DMS153 (cell line): ENCODE results near the gene QRICH2.
A peak's percentile ranks its signal among the peaks of the same experiment; 100 is the strongest.
"Not testable (repeated sequence)": the region's sequence is repeated elsewhere in the genome, so short reads cannot be mapped to it uniquely, and the experiment has no call there.

Experiments used
- DNase-seq: peaks from one replicate; lab custom pipeline; 2025; lab: John Stamatoyannopoulos, UW

Gene QRICH2, protein sequence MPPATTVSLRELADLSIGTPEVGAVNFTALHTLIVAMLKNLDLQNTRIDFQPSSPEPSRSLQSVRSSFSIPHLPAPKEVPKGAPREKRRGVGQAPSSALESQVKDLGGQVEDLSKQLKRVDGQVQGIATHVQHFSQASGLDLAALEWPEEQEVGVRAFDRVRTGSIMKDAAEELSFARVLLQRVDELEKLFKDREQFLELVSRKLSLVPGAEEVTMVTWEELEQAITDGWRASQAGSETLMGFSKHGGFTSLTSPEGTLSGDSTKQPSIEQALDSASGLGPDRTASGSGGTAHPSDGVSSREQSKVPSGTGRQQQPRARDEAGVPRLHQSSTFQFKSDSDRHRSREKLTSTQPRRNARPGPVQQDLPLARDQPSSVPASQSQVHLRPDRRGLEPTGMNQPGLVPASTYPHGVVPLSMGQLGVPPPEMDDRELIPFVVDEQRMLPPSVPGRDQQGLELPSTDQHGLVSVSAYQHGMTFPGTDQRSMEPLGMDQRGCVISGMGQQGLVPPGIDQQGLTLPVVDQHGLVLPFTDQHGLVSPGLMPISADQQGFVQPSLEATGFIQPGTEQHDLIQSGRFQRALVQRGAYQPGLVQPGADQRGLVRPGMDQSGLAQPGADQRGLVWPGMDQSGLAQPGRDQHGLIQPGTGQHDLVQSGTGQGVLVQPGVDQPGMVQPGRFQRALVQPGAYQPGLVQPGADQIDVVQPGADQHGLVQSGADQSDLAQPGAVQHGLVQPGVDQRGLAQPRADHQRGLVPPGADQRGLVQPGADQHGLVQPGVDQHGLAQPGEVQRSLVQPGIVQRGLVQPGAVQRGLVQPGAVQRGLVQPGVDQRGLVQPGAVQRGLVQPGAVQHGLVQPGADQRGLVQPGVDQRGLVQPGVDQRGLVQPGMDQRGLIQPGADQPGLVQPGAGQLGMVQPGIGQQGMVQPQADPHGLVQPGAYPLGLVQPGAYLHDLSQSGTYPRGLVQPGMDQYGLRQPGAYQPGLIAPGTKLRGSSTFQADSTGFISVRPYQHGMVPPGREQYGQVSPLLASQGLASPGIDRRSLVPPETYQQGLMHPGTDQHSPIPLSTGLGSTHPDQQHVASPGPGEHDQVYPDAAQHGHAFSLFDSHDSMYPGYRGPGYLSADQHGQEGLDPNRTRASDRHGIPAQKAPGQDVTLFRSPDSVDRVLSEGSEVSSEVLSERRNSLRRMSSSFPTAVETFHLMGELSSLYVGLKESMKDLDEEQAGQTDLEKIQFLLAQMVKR (N-terminal part only)

GRCh38 chr17:76307966-76308338 is at the start of gene QRICH2:
Gene QRICH2, minus strand, starts transcription at chr17:76308276. Its CDS starts 278 bp downstream, at chr17:76307998.
- DNase-seq = no peak

DNA sequence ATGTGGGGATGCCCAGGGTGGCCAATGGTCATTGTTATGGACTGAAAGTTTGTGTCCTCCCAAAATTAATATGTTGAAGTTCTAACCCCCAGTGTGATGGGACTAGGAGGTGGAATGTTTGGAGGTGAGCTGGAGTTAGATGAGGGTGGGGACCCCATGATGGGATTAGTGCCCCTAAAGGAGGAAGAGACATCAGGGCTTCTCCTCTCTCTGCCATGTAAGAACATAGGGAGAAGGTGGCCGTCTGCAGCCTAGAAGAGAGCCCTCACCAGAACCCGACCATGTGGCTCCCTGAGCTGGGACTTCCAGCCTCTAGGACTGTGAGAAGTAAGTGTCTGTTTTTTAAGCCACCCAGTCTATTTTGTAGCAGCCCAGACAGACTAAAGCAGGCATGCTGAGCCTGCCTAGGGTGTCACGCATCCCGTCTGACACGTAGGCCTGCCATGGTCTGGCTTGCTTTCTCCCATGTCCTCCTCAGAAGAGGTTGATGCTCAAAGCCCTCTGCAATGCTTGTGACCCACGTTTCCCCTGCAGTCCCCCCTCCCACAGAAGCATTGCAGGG is 49.6 kb upstream of the QRICH2 start:
- no peak for DNase-seq

DNA sequence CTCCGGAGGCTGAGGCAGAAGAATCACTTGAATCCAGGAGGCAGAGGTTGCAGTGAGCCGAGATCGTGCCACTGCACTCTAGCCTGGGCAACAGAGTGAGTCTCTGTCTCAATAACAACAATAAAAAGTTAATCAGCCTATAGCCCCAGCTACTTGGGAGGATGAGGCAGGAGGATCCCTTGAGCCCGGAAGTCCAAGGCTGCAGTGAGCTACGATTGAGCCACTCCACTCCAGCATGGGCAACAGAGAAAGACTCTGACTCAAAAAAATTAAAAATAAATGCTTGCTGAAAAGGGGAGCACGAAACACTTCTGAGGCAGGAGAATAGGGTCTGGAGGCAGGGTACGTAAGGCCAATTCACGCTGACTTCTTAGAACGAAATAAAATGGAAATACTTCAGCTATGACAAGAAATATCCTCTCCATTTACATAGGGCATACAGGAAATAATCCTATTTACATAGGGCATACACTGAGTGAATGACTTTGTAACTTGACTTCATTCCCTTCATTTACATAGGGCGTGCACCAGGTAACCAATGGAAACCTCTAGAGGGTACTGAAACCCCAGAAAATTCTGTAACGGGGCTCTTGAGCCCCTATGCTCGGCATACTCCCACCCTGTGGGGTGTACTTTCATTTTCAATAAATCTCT is 48.9 kb upstream of the QRICH2 start:
- peak; percentile 24 for DNase-seq

DNA sequence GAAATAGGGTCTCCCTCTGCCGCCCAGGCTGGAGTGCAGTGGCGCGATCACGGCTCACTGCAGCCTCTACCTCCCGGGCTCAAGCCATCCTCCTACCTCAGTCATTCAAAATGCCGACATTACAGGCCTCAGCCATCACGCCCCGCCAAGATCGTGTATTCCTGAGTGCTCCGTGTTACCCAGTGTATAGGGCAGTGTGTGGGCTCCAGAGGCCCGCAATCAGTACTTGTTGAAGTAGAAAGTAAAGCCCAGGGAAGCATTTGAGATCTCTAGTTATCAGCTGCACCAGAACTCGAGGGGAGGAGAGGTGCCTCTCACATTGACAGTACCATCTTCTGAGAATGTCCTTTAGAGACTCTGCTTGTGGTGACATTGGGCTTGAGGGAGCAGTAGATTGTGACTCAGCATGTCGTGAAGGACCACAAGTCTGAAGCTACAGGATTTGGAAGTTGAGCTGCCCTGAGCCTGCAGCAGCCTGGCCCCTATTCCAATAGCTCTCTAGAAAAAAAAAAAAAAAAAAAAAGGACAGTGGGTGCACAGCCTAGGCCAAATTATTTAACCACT is 46.8 kb upstream of the QRICH2 start:
- no peak for DNase-seq

GRCh38 chr17:76354317-76354729 is 46.2 kb upstream of the QRICH2 start:
- no peak for DNase-seq

DNA sequence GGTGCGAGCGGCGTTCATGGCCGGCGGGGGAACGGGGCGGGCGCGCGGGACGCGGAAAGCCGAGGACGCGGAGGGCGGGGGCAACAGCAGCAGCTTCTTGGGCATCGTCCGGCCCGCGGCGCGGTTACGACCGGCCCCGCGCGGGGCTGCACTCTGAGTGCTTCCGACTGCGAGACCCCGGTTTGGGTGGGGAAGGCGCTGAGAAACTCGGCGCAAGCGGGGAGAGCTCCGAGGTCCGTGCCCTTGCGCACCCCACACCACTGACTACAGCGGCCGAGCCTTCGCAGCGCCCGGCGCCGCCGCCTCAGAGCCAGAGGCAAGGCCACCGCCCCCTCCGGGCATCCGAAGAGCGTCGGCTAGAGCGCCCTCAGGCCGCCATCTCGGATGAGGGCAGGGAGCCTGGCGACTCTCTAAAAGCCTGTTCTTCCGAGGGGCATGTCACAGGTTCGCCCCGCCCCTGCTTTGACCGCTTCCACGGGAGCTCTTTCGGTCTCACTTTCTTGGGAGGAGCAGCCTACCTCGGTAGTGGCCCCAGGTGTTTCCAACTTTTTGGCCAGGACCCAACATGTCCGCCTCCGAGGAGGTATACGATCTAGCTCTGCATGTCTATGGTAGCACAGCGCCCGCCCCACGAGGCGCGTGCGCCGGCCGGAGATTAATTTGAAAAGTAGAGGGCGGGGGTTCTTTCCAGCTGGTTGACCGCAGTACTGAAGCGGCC is 45.7 kb upstream of the QRICH2 start, which contains the start of gene PRPSAP1:
Gene PRPSAP1, minus strand, starts transcription at position 318 of the 718 bp plus-strand sequence. Its CDS starts 213 bp downstream, at position 105.
- DNase-seq = peak; percentile 87

GRCh38 chr17:76353004-76353598 is 45.0 kb upstream of the QRICH2 start:
- no peak for DNase-seq

- no peak for DNase-seq
Measured at GRCh38 chr17:76351526-76352071, 43.5 kb upstream of the QRICH2 start.

DNA sequence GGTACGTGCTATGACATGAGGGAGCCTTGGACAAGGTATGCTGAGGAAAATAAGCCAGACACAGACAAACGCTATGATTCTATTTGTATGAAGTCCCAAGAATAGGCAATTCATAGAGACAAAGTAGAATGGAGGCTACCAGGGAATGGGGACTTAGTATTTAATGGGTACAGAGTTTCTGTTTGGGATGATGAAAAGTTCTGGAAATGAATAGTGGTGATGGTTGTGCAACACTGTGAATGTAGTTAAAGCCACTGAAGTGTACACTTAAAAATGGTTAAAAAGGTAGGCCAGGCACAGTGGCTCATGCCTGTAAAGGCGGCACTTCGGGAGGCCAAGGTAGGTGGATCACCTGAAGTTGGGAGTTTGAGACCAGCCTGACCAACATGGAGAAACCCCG is 42.4 kb upstream of the QRICH2 start:
- DNase-seq = no peak

GRCh38 chr17:76346936-76347335 is 38.9 kb upstream of the QRICH2 start:
- not testable (repeated sequence) for DNase-seq

- DNase-seq = no peak
Measured at GRCh38 chr17:76345377-76345974, 37.4 kb upstream of the QRICH2 start.

GRCh38 chr17:76343106-76343505 is 35.0 kb upstream of the QRICH2 start:
- DNase-seq = no peak

GRCh38 chr17:76341301-76341700 is 33.2 kb upstream of the QRICH2 start:
- DNase-seq = no peak

DNA sequence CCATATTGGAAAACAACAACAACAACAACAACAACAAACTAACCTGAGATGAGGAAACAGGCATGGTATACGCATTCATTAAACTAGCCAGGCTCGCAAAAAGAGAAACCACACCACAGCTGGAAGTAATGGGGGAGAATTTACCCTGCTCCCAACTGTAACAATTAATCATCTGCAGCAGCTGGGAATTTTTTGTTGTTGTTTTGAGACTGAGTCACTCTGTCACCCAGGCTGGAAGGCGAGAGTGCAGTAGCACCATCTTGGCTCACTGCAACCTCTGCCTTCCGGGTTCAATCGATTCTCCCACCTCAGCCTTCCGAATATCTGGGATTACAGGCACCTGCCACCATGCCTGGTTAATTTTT is 29.3 kb upstream of the QRICH2 start:
- no peak for DNase-seq

DNA sequence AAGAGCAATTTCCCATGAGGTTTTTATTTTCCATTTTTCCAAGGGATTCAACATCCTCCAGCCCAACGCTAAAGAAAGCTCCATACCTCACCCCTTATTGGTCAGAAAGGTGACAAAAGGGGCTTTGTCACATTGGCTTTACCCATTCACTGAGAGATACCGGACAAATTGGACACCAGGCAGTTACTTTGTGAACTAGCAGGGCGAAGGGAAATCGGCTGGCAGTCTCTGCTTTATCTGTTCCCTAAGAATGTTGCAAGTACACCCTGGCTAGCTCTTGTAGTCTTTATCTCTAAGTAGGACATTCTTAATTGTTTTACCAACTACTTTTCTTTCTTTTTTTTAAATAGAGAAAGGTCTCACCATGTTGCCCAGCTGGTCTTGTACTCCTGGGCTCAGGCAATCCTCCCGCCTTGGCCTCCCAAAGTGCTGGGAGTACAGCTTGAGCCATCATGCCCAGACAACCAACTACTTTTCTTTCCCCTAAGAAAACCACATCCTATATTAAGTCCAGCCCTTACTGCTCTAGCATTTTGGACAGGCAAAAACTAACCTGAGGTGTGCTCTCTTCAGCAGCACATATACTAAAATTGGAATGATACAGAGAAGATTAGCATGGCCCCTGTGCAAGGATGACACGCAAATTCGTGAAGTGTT is 28.8 kb upstream of the QRICH2 start:
- no peak for DNase-seq

DNA sequence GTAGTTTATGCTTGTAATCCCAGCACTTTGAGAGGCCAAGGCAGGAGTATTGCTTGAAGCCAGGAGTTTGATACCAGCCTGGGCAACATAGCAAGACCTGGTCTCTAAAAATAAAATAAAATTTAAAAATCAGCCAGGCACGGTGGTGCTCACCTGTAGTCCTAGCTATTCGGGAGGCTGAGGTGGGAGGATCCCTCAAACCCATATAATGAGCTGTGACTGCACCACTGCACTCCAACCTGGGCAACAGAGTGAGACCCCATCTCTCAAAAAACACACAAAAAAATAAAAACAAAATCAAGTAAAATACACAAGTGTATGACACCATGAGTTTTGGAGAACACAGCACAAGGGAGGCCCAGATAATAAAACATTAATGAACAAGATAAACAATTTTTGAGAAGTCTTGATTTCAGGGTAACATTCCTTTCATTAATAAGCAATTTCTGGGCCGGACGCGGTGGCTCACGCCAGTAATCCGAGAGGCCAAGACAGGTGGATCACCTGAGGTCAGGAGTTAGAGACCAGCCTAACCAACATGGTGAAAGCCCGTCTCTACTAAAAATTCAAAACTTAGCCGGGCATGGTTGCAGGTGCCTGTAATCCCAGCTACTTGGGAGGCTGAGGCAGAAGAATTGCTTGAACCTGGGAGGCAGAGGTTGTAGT is 27.8 kb upstream of the QRICH2 start:
- no peak for DNase-seq

DNA sequence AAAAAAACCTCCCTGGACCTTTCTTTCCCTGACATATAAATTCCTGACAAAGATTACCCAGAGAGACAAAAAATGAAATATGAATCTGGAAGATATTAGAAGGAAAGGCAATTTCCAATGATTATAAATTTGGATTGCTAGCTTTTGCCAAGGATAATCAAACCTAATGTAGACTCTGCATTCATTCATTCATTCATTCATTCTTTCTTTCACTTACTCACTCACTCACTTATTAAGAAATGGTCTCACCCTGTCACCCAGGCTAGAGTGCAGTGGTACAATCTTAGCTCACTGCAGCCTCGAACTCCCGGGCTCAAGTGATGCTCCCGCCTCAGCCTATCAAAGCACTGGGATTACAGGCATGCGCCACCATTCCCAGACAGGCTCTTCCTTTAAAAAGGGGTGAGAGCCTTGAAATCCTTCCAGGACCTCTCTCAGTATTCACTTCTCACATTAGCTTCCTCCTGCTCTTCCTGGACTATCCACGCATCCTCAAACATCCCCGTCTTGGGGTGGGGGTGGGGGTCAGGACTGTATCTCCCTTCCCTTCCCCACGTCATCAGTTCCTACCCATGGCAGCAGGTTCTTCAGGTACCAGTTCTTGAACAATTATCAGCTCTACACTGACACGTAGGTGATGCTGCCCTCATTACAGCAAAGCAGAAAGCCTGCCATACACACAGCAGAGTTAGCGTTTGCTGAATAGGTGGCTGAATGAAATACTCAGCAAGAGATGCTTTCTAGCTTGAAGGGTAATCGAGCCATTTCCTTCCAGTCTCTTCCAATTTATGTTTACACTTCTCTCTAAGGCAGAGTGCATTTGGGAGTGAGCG is 25.8 kb upstream of the QRICH2 start:
- no peak for DNase-seq
